HCT116 (cell line): ENCODE data around the gene MIEF1. TPM values are rescaled to one million over a fixed set of nuclear protein-coding genes. Genes with fewer than 3 reads are reported as not detected.

ENCODE experiments used
- ATAC-seq: fragments of 200-7000 bp; cut with Tn5 transposase; 2 replicates; pipeline ENCODE4 v1.9.1; 2020; ENCODE audit warnings: mild to moderate bottlenecking, moderate library complexity
- BruUV-seq: library from RNA; stranded (reverse); fragments of 400-500 nt; replicated peaks from 2 replicates; lab custom pipeline; 2021; lab: Mats Ljungman, UMichigan
- CTCF ChIA-PET: fragments of 300-600 bp; sonication (Branson Sonifier 250); formaldehyde crosslinking; loops from one replicate; lab custom pipeline; 2021; ENCODE audit warnings: antibody characterized with exemption; lab: Charles Lee
- POLR2A ChIA-PET: fragments of 300-600, 350-600 bp; sonication (Branson Sonifier 250); formaldehyde crosslinking; loops from one replicate; lab custom pipeline; 2021; ENCODE audit warnings: antibody characterized with exemption; lab: Charles Lee
- RAD21 ChIA-PET, 2 experiments: fragments of 300-600 bp; sonication (Branson Sonifier 250); formaldehyde crosslinking; loops; one replicate each; lab custom pipeline; 2023; ENCODE audit warnings: low total read pairs in 2 of 2; ENCODE audit not compliant: uncharacterized antibody in 2 of 2, unreplicated experiment in 2 of 2, low non-redundant PET in 1 of 2; lab: Charles Lee
- DNase-seq: peaks from one replicate; pipeline ENCODE4 v3.0.0-alpha.2; 2010; ENCODE audit warnings: low read depth, low spot score
- H2AFZ ChIP-seq: fragments of 200-600 bp; shearing (Covaris generic), sonication (generic); 2 replicates; pipeline ENCODE4 v1.6.1; 2017; ENCODE audit warnings: low read depth, mixed run types, mixed read lengths, antibody characterized with exemption, low read length; ENCODE audit not compliant: poor library complexity, severe bottlenecking
- H3K27ac ChIP-seq: 2 replicates; pipeline ENCODE4 v1.5.1; 2012; ENCODE audit warnings: low read depth, low read length
- H3K27me3 ChIP-seq: fragments of 200-600 bp; sonication (generic); 2 replicates; pipeline ENCODE4 v1.6.1; 2016; ENCODE audit warnings: mixed run types, low read length, mixed read lengths; ENCODE audit not compliant: insufficient read depth
- H3K36me3 ChIP-seq, 2 experiments: fragments of 200-500 bp in 1 of 2; fragments of 200-600 bp in 1 of 2; sonication (Bioruptor generic) in 1 of 2; sonication (generic) in 1 of 2; 2 replicates each; pipeline versions ENCODE4 v1.5.1 to v1.6.1; 2014 to 2016; ENCODE audit warnings: low read length in 2 of 2, inconsistent platforms in 1 of 2, mixed read lengths in 1 of 2, mixed run types in 1 of 2; ENCODE audit not compliant: insufficient read depth in 2 of 2, control insufficient read depth in 1 of 2
- H3K4me1 ChIP-seq, 2 experiments: fragments of 200-600 bp in 1 of 2; sonication (generic) in 1 of 2; 2 replicates each; pipeline versions ENCODE4 v1.5.1 to v1.6.1; 2012 to 2017; ENCODE audit warnings: low read length in 2 of 2, inconsistent platforms in 1 of 2, mild to moderate bottlenecking in 1 of 2, mixed read lengths in 1 of 2, mixed run types in 1 of 2, moderate library complexity in 1 of 2; ENCODE audit not compliant: insufficient read depth in 2 of 2, control insufficient read depth in 1 of 2
- H3K4me2 ChIP-seq: fragments of 200-600 bp; sonication (generic); 2 replicates; pipeline ENCODE4 v1.6.1; 2017; ENCODE audit warnings: mixed run types, low read length, mixed read lengths
- H3K4me3 ChIP-seq, 2 experiments: fragments of 200-600 bp in 1 of 2; sonication (generic) in 1 of 2; replicated peaks in 1 of 2; 2 replicates each; pipeline ENCODE4 v1.5.1; 2011 to 2016; ENCODE audit warnings: low read length in 2 of 2, control low read depth in 1 of 2, low read depth in 1 of 2, mild to moderate bottlenecking in 1 of 2, mixed read lengths in 1 of 2, mixed run types in 1 of 2
- H3K79me2 ChIP-seq: fragments of 200-600 bp; sonication (generic); 2 replicates; pipeline ENCODE4 v1.6.1; 2017; ENCODE audit warnings: mild to moderate bottlenecking, mixed run types, low read length, moderate library complexity, mixed read lengths; ENCODE audit not compliant: insufficient read depth
- H3K9ac ChIP-seq: fragments of 200-600 bp; sonication (generic); 2 replicates; pipeline ENCODE4 v1.6.1; 2016; ENCODE audit warnings: low read length, mixed read lengths
- H3K9me2 ChIP-seq: fragments of 200-600 bp; sonication (generic), shearing (Covaris generic); 2 replicates; pipeline ENCODE4 v1.6.1; 2017; ENCODE audit warnings: mixed run types, mild to moderate bottlenecking, moderate library complexity; ENCODE audit not compliant: insufficient read depth
- H3K9me3 ChIP-seq, 2 experiments: fragments of 200-500 bp in 1 of 2; fragments of 200-600 bp in 1 of 2; sonication (Bioruptor generic) in 1 of 2; sonication (generic) in 1 of 2; 2 replicates each; pipeline ENCODE4 v1.6.1; 2014 to 2017; ENCODE audit warnings: low read length in 2 of 2, mixed read lengths in 2 of 2, inconsistent platforms in 1 of 2, low read depth in 1 of 2, mild to moderate bottlenecking in 1 of 2, mixed run types in 1 of 2, moderate library complexity in 1 of 2; ENCODE audit not compliant: control insufficient read depth in 1 of 2, insufficient read depth in 1 of 2
- H4K20me1 ChIP-seq: fragments of 200-600 bp; sonication (generic), shearing (Covaris generic); 2 replicates; pipeline ENCODE4 v1.6.1; 2017; ENCODE audit warnings: mixed run types, mild to moderate bottlenecking, moderate library complexity; ENCODE audit not compliant: insufficient read depth
- CBX3 ChIP-seq: IDR thresholded peaks from 2 replicates; pipeline ENCODE4 v1.6.1; 2012; ENCODE audit warnings: low read depth
- CEBPB ChIP-seq: IDR thresholded peaks from 2 replicates; pipeline ENCODE4 v1.6.1; 2012; ENCODE audit warnings: low read depth
- EGR1 ChIP-seq: IDR thresholded peaks from 2 replicates; pipeline ENCODE4 v1.6.1; 2012; ENCODE audit warnings: low read depth
- ELF1 ChIP-seq: IDR thresholded peaks from 2 replicates; pipeline ENCODE4 v1.6.1; 2012; ENCODE audit warnings: low read depth, borderline replicate concordance
- EZH2 ChIP-seq: fragments of 200-600 bp; sonication (generic); IDR thresholded peaks from 2 replicates; pipeline ENCODE4 v1.6.1; 2017; ENCODE audit warnings: antibody characterized with exemption, mixed run types
- FOSL1 ChIP-seq: IDR thresholded peaks from 2 replicates; pipeline ENCODE4 v1.6.1; 2012; ENCODE audit warnings: low read depth
- MAX ChIP-seq: IDR thresholded peaks from 2 replicates; pipeline ENCODE4 v1.6.1; 2012
- POLR2A ChIP-seq: IDR thresholded peaks from 2 replicates; pipeline ENCODE4 v1.7.0; 2011; ENCODE audit warnings: borderline replicate concordance; ENCODE audit not compliant: insufficient read depth, insufficient read length; ENCODE audit errors: extremely low read depth
- POLR2AphosphoS5 ChIP-seq: IDR thresholded peaks from 2 replicates; pipeline ENCODE4 v1.6.1; 2011; ENCODE audit warnings: mild to moderate bottlenecking, low read depth, low read length, moderate library complexity
- RAD21 ChIP-seq: IDR thresholded peaks from 2 replicates; pipeline ENCODE4 v1.6.1; 2012; ENCODE audit warnings: low read depth, mild to moderate bottlenecking
- SP1 ChIP-seq: IDR thresholded peaks from 2 replicates; pipeline ENCODE4 v1.6.1; 2012; ENCODE audit warnings: low read depth
- SRF ChIP-seq: IDR thresholded peaks from 2 replicates; pipeline ENCODE4 v1.6.1; 2012; ENCODE audit warnings: low read depth
- TCF7L2 ChIP-seq: IDR thresholded peaks from 2 replicates; pipeline ENCODE4 v1.7.0; 2011; ENCODE audit warnings: borderline replicate concordance, inconsistent platforms; ENCODE audit not compliant: insufficient read depth, insufficient read length; ENCODE audit errors: extremely low read depth
- ZBTB33 ChIP-seq: IDR thresholded peaks from 2 replicates; pipeline ENCODE4 v1.6.1; 2011; ENCODE audit warnings: mild to moderate bottlenecking, low read length, moderate library complexity; ENCODE audit not compliant: insufficient replicate concordance; ENCODE audit errors: extremely low read depth
- ZFX ChIP-seq: fragments of 450-650 bp; IDR thresholded peaks from 2 replicates; pipeline ENCODE4 v1.6.1; 2017
- ZNF274 ChIP-seq: fragments of 200-500 bp; sonication (Bioruptor generic); IDR thresholded peaks from 2 replicates; pipeline ENCODE4 v1.6.1; 2014; ENCODE audit warnings: mild to moderate bottlenecking, low read depth, low read length, inconsistent platforms
- intact Hi-C: fragments of 100-400 bp; cut with micrococcal nuclease; formaldehyde crosslinking; loops from 2 replicates; pipeline ENCODE4 v1.10.0; 2022
- total RNA-seq: library from RNA; stranded (reverse); gene quantifications from one replicate; pipeline ENCODE4 v1.2.1, GENCODE V29; 2021; ENCODE audit not compliant: unreplicated experiment
- TF ChIP-seq, protein P1 (sequence below): IDR thresholded peaks from 2 replicates; pipeline ENCODE4 v1.6.1; 2012

MIEF1 gene
- total RNA-seq, 1 experiment from 2014 or later = 42.8 TPM

DNA sequence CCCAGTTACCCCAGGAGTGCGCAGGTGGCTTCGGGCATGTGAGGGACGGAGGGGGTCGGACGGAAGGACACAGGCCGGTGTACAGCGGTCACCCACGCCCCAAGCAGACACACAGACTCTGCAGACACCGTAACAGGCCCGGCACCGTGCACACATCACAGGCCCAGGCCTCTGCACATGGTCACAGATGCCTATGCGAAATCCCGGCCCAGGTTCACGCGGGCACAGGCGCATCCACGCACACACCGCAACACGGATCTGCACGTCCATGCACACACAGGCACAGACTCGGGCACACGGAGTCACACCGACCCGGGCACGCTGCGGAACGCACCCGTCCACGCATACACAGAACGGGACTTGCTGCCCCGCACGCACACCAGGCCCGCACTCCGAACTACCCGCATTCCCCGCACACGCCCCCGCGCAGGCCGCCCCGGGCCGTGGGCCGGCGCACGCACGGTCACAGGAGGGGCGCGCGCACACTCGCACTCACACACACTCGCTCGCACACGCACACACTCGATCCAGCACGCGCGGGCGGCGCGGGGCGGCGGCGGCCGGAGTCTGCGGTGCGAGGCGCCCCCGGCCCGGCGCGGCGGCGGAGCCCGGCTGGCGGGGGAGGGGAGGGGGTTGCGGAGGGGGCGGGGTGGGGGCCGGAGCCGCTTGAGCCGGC is 45.4 kb upstream of the MIEF1 start, which contains the start of gene MGAT3:
MGAT3 (plus strand) TSS at position 491 of the 676 bp plus-strand sequence. CDS start 30,336 bp downstream, outside the sequence.
- H3K9me2 ChIP-seq = no peaks in the 10 kb centered on the region
- H3K27ac ChIP-seq = no peak within 1 kb of the TSS
- ChIA-PET CTCF (no interaction called here), RAD21 (no interaction called here), POLR2A (no interaction called here)
- no peak within 1 kb of the TSS for H2AFZ ChIP-seq
- no peak for DNase-seq
- H3K4me3 ChIP-seq = no peak within 1 kb of the TSS
- H3K36me3 ChIP-seq = no peaks in the 10 kb centered on the region
- no peak for TF ChIP-seq EZH2
- TF ChIP-seq SP1 = no peak
- TF ChIP-seq, protein P1, sequence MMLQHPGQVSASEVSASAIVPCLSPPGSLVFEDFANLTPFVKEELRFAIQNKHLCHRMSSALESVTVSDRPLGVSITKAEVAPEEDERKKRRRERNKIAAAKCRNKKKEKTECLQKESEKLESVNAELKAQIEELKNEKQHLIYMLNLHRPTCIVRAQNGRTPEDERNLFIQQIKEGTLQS = no peak
- TF ChIP-seq CBX3 = no peak
- no peak for TF ChIP-seq POLR2A
- TF ChIP-seq TCF7L2 = no peak
- TF ChIP-seq CEBPB = no peak
- TF ChIP-seq MAX = no peak
- no peak for TF ChIP-seq ZFX
- intact Hi-C loops = no loop called here
- no peaks in the 10 kb centered on the region for H3K9me3 ChIP-seq
- BruUV-seq = no TSS peak
- no peaks in the 10 kb centered on the region for H3K27me3 ChIP-seq
- peaks cover 4 to 8% of the 10 kb centered on the region in 2 experiments; a peak in 2 of 4 replicates for H3K4me1 ChIP-seq
- no peak within 1 kb of the TSS for H3K9ac ChIP-seq
- no peaks in the 10 kb centered on the region for H3K79me2 ChIP-seq
- H3K4me2 ChIP-seq = no peak within 1 kb of the TSS
- no peaks in the 10 kb centered on the region for H4K20me1 ChIP-seq
- ATAC-seq = no peak

GRCh38 chr22:39457198-39457555 is 44.9 kb upstream of the MIEF1 start:
- ChIA-PET RAD21 (no interaction called here), CTCF (no interaction called here), POLR2A (no interaction called here)
- Histone ChIP-seq H3K9ac (no peak overlapping the region), H3K27ac (no peak overlapping the region), H2AFZ (no peak overlapping the region), H3K9me2 (no peaks in the 10 kb centered on the region), H3K9me3 (no peaks in the 10 kb centered on the region), H3K27me3 (no peaks in the 10 kb centered on the region), H3K4me1 (peaks cover 4 to 8% of the 10 kb centered on the region in 2 experiments; a peak in 2 of 4 replicates), H4K20me1 (no peaks in the 10 kb centered on the region), H3K4me3 (no peak overlapping the region), H3K4me2 (no peak overlapping the region), H3K79me2 (no peaks in the 10 kb centered on the region), H3K36me3 (no peaks in the 10 kb centered on the region)
- BruUV-seq = no TSS peak
- intact Hi-C loops = no loop called here
- no peak for DNase-seq
- no peak for ATAC-seq
- no peak for TF ChIP-seq SRF
- no peak for TF ChIP-seq EGR1
- TF ChIP-seq ELF1 = no peak
- TF ChIP-seq, protein P1 = no peak
- no peak for TF ChIP-seq TCF7L2
- TF ChIP-seq FOSL1 = no peak
- no peak for TF ChIP-seq RAD21
- no peak for TF ChIP-seq ZFX
- no peak for TF ChIP-seq ZNF274
- TF ChIP-seq CBX3 = no peak
- TF ChIP-seq POLR2AphosphoS5 = no peak
- TF ChIP-seq ZBTB33 = no peak
